ENCODE data around the gene ADAMTSL1. TPM values are rescaled to one million over a fixed set of nuclear protein-coding genes. Genes with fewer than 3 reads are reported as not detected.

The ADAMTSL1 gene
- total RNA-seq, 1 donor from 2014 or later: 12.6 TPM

GRCh38 chr9:18665947-18666346 lies 192.0 kb downstream of the ADAMTSL1 start:
- H3K9me3 Mint-ChIP-seq (ENCODE audit: unreplicated experiment): no peaks in the 10 kb centered on the region
- no peaks in the 10 kb centered on the region for H3K9me3 ChIP-seq (ENCODE audit: insufficient read depth, low read depth, low read length)
- no peaks in the 10 kb centered on the region for H3K79me2 ChIP-seq (ENCODE audit: insufficient read depth, low read length)
- peaks cover 2% of the 10 kb centered on the region for H3K4me1 Mint-ChIP-seq (ENCODE audit: low read depth, unreplicated experiment)
- H3K4me1 ChIP-seq (ENCODE audit: insufficient read depth, low read length): peaks cover 5% of the 10 kb centered on the region
- no peak overlapping the region for H3K4me2 ChIP-seq (ENCODE audit: low read length)
- H3K36me3 ChIP-seq (ENCODE audit: insufficient read depth, low read length): peaks cover 11% of the 10 kb centered on the region
- no peak overlapping the region for H3K27ac ChIP-seq (ENCODE audit: low read depth, low read length)
- no peaks in the 10 kb centered on the region for H3K27me3 Mint-ChIP-seq (ENCODE audit: low read depth, unreplicated experiment)
- H3K27me3 ChIP-seq (ENCODE audit: insufficient read depth, low read length): no peaks in the 10 kb centered on the region
- peaks cover 3% of the 10 kb centered on the region for H3K36me3 Mint-ChIP-seq (ENCODE audit: low read depth, unreplicated experiment)
- no peak overlapping the region for H3K4me3 Mint-ChIP-seq (ENCODE audit: unreplicated experiment)
- no peak overlapping the region for H3K4me3 ChIP-seq (ENCODE audit: insufficient read depth, low read depth, low read length)
- H3K27ac Mint-ChIP-seq (ENCODE audit: unreplicated experiment): no peak overlapping the region
- H4K20me1 ChIP-seq (ENCODE audit: insufficient read depth, low read length): no peaks in the 10 kb centered on the region
- no peak overlapping the region for H3K9ac ChIP-seq (ENCODE audit: low read length)
- no peak overlapping the region for H2AFZ ChIP-seq (ENCODE audit: low read depth, low read length)
- FAIRE-seq (no peak), DNase-seq (ENCODE audit: low read depth) (no peak)
- no peak for TF ChIP-seq EZH2 (IDR thresholded peaks at IDR 0.05; ENCODE audit: insufficient read depth, low read length)
- TF ChIP-seq, protein P1, sequence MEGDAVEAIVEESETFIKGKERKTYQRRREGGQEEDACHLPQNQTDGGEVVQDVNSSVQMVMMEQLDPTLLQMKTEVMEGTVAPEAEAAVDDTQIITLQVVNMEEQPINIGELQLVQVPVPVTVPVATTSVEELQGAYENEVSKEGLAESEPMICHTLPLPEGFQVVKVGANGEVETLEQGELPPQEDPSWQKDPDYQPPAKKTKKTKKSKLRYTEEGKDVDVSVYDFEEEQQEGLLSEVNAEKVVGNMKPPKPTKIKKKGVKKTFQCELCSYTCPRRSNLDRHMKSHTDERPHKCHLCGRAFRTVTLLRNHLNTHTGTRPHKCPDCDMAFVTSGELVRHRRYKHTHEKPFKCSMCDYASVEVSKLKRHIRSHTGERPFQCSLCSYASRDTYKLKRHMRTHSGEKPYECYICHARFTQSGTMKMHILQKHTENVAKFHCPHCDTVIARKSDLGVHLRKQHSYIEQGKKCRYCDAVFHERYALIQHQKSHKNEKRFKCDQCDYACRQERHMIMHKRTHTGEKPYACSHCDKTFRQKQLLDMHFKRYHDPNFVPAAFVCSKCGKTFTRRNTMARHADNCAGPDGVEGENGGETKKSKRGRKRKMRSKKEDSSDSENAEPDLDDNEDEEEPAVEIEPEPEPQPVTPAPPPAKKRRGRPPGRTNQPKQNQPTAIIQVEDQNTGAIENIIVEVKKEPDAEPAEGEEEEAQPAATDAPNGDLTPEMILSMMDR (IDR thresholded peaks at IDR 0.05; ENCODE audit: insufficient read depth, low read depth, low read length): no peak

DNA sequence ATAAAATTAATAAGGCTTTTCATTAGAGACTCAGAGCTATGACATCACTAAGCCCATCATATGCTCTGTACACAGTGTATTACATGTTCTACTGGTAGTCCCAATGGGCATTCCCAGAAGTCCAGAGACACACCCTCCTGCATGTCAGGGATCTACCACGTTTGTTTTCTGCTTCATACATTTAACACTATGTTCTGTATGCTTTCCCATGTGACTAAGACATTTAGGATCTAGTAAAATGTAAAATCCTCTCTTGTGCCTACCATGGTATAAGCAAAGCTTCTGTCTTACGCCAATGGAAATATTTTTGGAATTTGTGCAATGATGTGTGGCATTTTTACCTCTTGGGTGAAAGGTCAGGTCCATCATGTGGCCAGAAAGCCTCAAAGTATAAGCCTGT lies 192.4 kb downstream of the ADAMTSL1 start:
- FAIRE-seq: peak; percentile 49

More for the DNA sequence above, 192.4 kb downstream of the ADAMTSL1 start:
- peak; percentile 39 for DNase-seq (ENCODE audit: low read depth)
- Histone ChIP-seq H3K36me3 (ENCODE audit: insufficient read depth, low read length) (peaks cover 11% of the 10 kb centered on the region), H3K4me2 (ENCODE audit: low read length) (no peak overlapping the region), H3K9me3 (ENCODE audit: insufficient read depth, low read depth, low read length) (no peaks in the 10 kb centered on the region), H3K27ac (ENCODE audit: low read depth, low read length) (no peak overlapping the region), H3K27me3 (ENCODE audit: insufficient read depth, low read length) (no peaks in the 10 kb centered on the region), H3K79me2 (ENCODE audit: insufficient read depth, low read length) (no peaks in the 10 kb centered on the region), H3K4me3 (ENCODE audit: insufficient read depth, low read depth, low read length) (no peak overlapping the region), H2AFZ (ENCODE audit: low read depth, low read length) (no peak overlapping the region), H3K4me1 (ENCODE audit: insufficient read depth, low read length) (peaks cover 5% of the 10 kb centered on the region), H4K20me1 (ENCODE audit: insufficient read depth, low read length) (no peaks in the 10 kb centered on the region), H3K9ac (ENCODE audit: low read length) (no peak overlapping the region)
- peaks cover 2% of the 10 kb centered on the region for H3K4me1 Mint-ChIP-seq (ENCODE audit: low read depth, unreplicated experiment)
- H3K27ac Mint-ChIP-seq (ENCODE audit: unreplicated experiment): no peak overlapping the region
- H3K9me3 Mint-ChIP-seq (ENCODE audit: unreplicated experiment): no peaks in the 10 kb centered on the region
- no peak for TF ChIP-seq EZH2 (IDR thresholded peaks at IDR 0.05; ENCODE audit: insufficient read depth, low read length)
- TF ChIP-seq, protein P1 (IDR thresholded peaks at IDR 0.05; ENCODE audit: insufficient read depth, low read depth, low read length): no peak
- H3K27me3 Mint-ChIP-seq (ENCODE audit: low read depth, unreplicated experiment): no peaks in the 10 kb centered on the region
- no peak overlapping the region for H3K4me3 Mint-ChIP-seq (ENCODE audit: unreplicated experiment)
- peaks cover 3% of the 10 kb centered on the region for H3K36me3 Mint-ChIP-seq (ENCODE audit: low read depth, unreplicated experiment)

Data from astrocyte (in vitro differentiated cells and primary cell).